Tibial artery (tissue), 4 donors: ENCODE measurements around the gene MITF.

ENCODE experiments used
- DNase-seq, 2 donors: peaks; one replicate each; pipeline ENCODE4 v3.0.0-alpha.2; 2019
- H3K27ac ChIP-seq, 2 donors: fragments of 200-600 bp; sonication (generic) in 1 of 2; 1 replicate in 1 of 2; 2 replicates in 1 of 2; pipeline ENCODE4 v1.5.1; 2018 to 2019; ENCODE audit warnings: mild to moderate bottlenecking in 1 of 2
- H3K27me3 ChIP-seq, 2 donors: fragments of 200-600 bp; sonication (generic) in 1 of 2; one replicate each; pipeline versions ENCODE4 v1.5.1 to v1.6.0; 2016 to 2019
- H3K36me3 ChIP-seq, 3 donors: fragments of 200-600 bp; sonication (generic) in 2 of 3; one replicate each; pipeline ENCODE4 v1.5.1; 2016 to 2019; ENCODE audit warnings: mild to moderate bottlenecking in 2 of 3
- H3K4me1 ChIP-seq, 4 donors: fragments of 200-600 bp; sonication (generic) in 2 of 4; 1 replicate in 3 of 4; 2 replicates in 1 of 4; pipeline ENCODE4 v1.5.1; 2016 to 2019
- H3K4me3 ChIP-seq, 2 donors: fragments of 200-600 bp; sonication (generic) in 1 of 2; 1 replicate in 1 of 2; 2 replicates in 1 of 2; pipeline ENCODE4 v1.5.1; 2018 to 2019; ENCODE audit warnings: mild to moderate bottlenecking in 2 of 2
- H3K9me3 ChIP-seq, 3 donors: fragments of 200-600 bp; sonication (generic) in 1 of 3; one replicate each; pipeline ENCODE4 v1.5.1; 2016 to 2019
- intact Hi-C: fragments of 100-400 bp; cut with DNase I; formaldehyde crosslinking; loops from one replicate; pipeline ENCODE4 v1.15.0; 2023; ENCODE audit warnings: low total_unique reads
- TF ChIP-seq, protein P1 (sequence below), 2 experiments: fragments of 200-600 bp in 1 of 2; fragments of 450-650 bp in 1 of 2; IDR thresholded peaks; one replicate each; pipeline ENCODE4 v1.5.1; 2017 to 2019; ENCODE audit warnings: antibody characterized with exemption in 2 of 2, mild to moderate bottlenecking in 1 of 2, moderate library complexity in 1 of 2

MITF gene

DNA sequence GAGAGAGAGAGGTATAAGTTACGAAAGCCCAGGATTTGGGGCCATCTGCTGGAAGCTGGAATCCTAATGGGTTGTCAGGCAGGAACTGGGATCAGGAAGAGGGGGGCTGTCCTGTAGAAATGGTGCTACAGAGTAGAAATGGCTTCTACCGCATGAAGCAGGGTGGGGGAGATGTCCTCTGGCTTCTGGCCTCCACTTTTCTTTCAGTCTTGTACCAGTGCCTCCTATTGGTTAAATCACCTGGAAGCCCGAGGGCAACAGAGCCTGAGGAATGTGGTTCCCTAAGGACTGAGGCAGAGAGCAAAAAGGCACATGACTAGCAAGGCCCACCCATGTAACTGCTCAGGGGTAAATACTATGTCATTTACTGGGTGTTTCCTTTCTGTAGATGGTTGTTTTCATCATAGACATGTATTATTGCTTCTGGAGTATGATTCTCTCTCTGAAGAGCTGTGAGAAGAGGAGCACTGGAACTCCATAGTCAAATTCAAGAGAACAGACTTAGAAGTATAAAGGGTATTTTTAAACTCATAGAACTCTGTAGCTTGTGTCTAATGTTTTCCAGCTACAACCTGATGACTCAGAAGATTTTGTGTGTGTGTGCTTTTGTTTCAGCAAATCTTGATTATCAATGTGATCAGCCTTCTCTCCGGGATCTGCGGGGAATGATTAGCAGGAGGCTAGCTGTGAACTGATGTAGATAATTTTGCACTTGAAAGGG lies 20.2 kb upstream of the MITF start:
- TF ChIP-seq, protein P1, sequence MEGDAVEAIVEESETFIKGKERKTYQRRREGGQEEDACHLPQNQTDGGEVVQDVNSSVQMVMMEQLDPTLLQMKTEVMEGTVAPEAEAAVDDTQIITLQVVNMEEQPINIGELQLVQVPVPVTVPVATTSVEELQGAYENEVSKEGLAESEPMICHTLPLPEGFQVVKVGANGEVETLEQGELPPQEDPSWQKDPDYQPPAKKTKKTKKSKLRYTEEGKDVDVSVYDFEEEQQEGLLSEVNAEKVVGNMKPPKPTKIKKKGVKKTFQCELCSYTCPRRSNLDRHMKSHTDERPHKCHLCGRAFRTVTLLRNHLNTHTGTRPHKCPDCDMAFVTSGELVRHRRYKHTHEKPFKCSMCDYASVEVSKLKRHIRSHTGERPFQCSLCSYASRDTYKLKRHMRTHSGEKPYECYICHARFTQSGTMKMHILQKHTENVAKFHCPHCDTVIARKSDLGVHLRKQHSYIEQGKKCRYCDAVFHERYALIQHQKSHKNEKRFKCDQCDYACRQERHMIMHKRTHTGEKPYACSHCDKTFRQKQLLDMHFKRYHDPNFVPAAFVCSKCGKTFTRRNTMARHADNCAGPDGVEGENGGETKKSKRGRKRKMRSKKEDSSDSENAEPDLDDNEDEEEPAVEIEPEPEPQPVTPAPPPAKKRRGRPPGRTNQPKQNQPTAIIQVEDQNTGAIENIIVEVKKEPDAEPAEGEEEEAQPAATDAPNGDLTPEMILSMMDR (IDR thresholded peaks at IDR 0.05): no peak
- H3K36me3 ChIP-seq: no peaks in the 10 kb centered on the region
- H3K27me3 ChIP-seq: no peaks in the 10 kb centered on the region
- H3K9me3 ChIP-seq: no peaks in the 10 kb centered on the region
- no peak for DNase-seq
- no peak overlapping the region for H3K4me3 ChIP-seq
- H3K4me1 ChIP-seq: no peaks in the 10 kb centered on the region
- no peak overlapping the region for H3K27ac ChIP-seq
- intact Hi-C loops: no loop called here

DNA sequence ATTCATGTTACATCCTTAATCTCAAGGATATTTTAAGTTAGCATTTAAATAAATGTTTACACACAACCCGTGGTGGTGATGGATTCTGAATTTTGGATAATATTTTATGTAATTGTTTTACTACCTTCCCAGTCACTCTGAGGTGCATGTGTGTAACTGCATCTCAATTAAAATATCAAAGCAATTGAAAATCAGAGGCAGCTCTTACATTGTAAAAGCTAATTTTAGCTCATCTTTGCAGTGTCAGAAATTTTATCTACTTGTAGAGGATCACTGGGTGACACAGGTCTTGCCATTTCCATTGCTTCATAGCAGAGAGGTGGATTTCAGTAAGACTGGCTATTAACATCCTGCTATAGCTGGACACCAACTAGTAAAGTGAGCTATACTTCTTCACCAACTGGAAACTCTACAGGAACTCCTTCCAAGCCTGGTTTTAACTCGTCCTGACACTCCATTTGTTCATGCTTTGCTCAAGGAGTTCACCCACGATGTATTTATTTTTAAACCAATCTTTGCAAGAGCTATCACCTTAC lies 19.6 kb upstream of the MITF start:
- Histone ChIP-seq H3K27me3 (no peaks in the 10 kb centered on the region), H3K27ac (no peak overlapping the region), H3K9me3 (no peaks in the 10 kb centered on the region), H3K36me3 (no peaks in the 10 kb centered on the region), H3K4me3 (no peak overlapping the region), H3K4me1 (no peaks in the 10 kb centered on the region)
- intact Hi-C loops: no loop called here
- TF ChIP-seq, protein P1 (IDR thresholded peaks at IDR 0.05): no peak
- no peak for DNase-seq

DNA sequence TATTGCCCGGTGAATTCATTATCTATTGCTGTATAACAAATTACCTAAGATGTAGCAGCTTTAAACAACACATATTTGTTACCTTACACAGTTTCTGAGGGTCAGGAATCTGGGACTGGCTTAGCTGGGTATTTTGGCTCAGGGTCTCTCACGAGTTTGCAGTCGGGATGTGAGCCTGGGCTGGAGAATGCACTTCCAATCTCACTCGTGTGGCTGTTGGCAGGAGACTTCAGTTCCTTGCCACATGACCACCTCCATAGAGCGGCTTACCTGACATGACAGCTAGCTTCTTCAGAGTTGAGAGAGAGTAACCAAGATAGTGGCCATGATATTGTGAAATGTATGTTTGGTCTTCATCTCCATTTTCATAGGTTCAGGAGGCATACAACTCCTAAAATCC lies 18.4 kb upstream of the MITF start:
- no peaks in the 10 kb centered on the region for H3K9me3 ChIP-seq
- no peak overlapping the region for H3K4me3 ChIP-seq
- TF ChIP-seq, protein P1 (IDR thresholded peaks at IDR 0.05): no peak
- no peaks in the 10 kb centered on the region for H3K27me3 ChIP-seq
- no peaks in the 10 kb centered on the region for H3K36me3 ChIP-seq
- no peaks in the 10 kb centered on the region for H3K4me1 ChIP-seq
- no peak overlapping the region for H3K27ac ChIP-seq
- DNase-seq: no peak
- intact Hi-C loops: no loop called here

DNA sequence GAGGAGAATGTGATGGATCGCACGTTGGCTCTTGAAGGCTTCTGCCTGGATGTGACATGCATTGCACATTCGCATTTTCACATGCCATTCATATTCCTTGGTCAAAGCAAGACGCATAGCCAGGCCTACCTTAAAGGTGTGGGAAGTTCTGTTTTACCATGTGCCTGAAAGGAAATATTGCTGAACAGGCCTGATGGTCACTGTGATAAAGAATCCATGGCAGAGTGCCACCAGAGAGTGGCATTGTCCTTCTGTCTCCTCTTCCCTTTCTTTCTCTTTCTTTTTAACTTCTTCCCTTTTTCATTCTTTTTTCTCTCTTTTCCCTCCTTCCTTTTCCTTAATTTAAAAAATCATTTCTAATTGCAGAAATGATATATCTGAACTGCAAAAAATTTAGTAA lies 15.9 kb upstream of the MITF start:
- Histone ChIP-seq H3K9me3 (no peaks in the 10 kb centered on the region), H3K27me3 (no peaks in the 10 kb centered on the region), H3K4me3 (no peak overlapping the region), H3K27ac (no peak overlapping the region), H3K4me1 (no peaks in the 10 kb centered on the region), H3K36me3 (no peaks in the 10 kb centered on the region)
- no peak for DNase-seq
- intact Hi-C loops: no loop called here
- TF ChIP-seq, protein P1 (IDR thresholded peaks at IDR 0.05): no peak

DNA sequence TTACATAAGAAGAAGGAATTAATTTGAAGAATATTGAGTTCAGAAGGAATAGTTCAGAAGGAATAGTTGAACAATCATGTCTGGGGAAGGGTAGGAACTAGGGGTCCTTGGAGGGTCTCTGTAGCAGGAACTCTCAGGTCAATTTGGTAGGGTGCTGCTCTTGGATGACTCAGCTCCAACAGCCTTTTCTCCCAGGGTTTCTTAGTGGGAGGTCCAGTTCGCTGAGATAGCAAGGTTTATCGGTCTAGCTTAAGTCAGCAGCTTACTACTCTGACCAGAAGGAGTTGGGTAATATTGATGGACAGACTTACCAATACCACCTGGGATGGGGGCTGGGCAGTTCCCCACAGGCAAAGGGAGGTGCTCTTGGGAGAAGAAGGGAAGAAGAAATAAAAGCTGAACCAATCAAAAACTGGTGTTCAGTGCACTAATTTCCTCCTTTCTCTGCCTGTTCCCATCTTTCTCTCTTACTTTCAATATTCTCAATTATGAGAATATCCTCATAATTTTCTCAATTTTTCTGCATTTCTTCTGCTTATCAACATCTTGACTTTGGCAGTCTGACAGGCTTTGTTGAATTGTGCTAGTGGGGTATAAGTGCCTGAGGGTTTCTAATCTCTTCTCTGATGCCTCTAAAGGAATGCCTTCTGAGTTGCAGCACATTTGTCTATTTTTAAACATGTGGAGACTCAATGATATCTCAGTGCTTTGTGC lies 14.4 kb upstream of the MITF start:
- no peaks in the 10 kb centered on the region for H3K4me1 ChIP-seq
- intact Hi-C loops: no loop called here
- no peak for DNase-seq
- no peaks in the 10 kb centered on the region for H3K36me3 ChIP-seq
- H3K4me3 ChIP-seq: no peak overlapping the region
- H3K9me3 ChIP-seq: no peaks in the 10 kb centered on the region
- TF ChIP-seq, protein P1 (IDR thresholded peaks at IDR 0.05): no peak
- H3K27me3 ChIP-seq: no peaks in the 10 kb centered on the region
- H3K27ac ChIP-seq: no peak overlapping the region
